Measurements from ENCODE around the gene ZNF692. TPM values are rescaled to one million over a fixed set of nuclear protein-coding genes. Genes with fewer than 3 reads are reported as not detected.
"Not testable (repeated sequence)": the region's sequence is repeated elsewhere in the genome, so short reads cannot be mapped to it uniquely, and the experiment has no call there.

ZNF692 gene
- polyA plus RNA-seq, 1 donor (not counting 4 experiments of a cell fraction or from before 2014, with no cell fraction given), result 27.0 TPM

DNA sequence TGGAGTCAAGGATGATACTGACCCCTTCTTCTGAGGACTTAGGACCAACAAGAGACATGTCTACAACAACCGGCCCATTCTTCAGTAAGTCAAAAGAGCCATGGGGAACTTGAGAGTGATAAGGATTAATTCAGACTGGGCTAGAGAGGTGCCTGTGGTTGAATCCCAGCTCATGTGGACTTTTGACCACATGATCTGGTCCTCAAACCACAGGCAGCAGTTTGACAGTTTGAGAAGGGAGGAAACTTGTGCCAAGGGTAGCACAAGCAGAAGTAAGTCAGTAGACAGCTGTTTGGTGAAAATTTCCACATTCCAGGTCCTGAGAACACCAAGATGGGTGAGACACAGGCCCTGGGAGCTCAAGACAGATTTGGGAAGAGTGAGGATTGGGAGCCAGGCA, 53.0 kb downstream of the ZNF692 start:
- H3K27me3 ChIP-seq (ENCODE audit: control insufficient read depth, extremely low read depth, insufficient read depth, low read length), result no peaks in the 10 kb centered on the region
- no peak overlapping the region for H3K4me3 ChIP-seq (ENCODE audit: control insufficient read depth in 2 of 3, extremely low read depth in 1 of 3, insufficient read depth in 2 of 3, low read depth in 1 of 3, low read length in 3 of 3)
- H2AFZ ChIP-seq (ENCODE audit: control insufficient read depth, low read length), result no peak overlapping the region
- H3K27ac ChIP-seq (ENCODE audit: control insufficient read depth, insufficient read depth, low read length), result no peak overlapping the region
- H3K4me1 ChIP-seq (ENCODE audit: control insufficient read depth, extremely low read depth, insufficient read depth, low read length), result peaks cover 5% of the 10 kb centered on the region
- DNase-seq (ENCODE audit: low read depth, low spot score), result no peak
- H3K36me3 ChIP-seq (ENCODE audit: control insufficient read depth in 2 of 2, extremely low read depth in 1 of 2, insufficient read depth in 2 of 2, low read length in 2 of 2), result no peaks in the 10 kb centered on the region
- H3K9me3 ChIP-seq (ENCODE audit: control insufficient read depth, low read depth, low read length), result no peaks in the 10 kb centered on the region
- dilution Hi-C loops (cut with MboI; ENCODE audit: extremely low pct_ligation_motif_present, low sequenced_read_pairs), result no loop called here
- no peak overlapping the region for H3K4me2 ChIP-seq (ENCODE audit: control insufficient read depth, extremely low read depth, insufficient read depth, low read depth, low read length)
- no peaks in the 10 kb centered on the region for H3K9me1 ChIP-seq (ENCODE audit: control insufficient read depth, extremely low read depth, insufficient read depth, low read length)
- TF ChIP-seq, protein P1, sequence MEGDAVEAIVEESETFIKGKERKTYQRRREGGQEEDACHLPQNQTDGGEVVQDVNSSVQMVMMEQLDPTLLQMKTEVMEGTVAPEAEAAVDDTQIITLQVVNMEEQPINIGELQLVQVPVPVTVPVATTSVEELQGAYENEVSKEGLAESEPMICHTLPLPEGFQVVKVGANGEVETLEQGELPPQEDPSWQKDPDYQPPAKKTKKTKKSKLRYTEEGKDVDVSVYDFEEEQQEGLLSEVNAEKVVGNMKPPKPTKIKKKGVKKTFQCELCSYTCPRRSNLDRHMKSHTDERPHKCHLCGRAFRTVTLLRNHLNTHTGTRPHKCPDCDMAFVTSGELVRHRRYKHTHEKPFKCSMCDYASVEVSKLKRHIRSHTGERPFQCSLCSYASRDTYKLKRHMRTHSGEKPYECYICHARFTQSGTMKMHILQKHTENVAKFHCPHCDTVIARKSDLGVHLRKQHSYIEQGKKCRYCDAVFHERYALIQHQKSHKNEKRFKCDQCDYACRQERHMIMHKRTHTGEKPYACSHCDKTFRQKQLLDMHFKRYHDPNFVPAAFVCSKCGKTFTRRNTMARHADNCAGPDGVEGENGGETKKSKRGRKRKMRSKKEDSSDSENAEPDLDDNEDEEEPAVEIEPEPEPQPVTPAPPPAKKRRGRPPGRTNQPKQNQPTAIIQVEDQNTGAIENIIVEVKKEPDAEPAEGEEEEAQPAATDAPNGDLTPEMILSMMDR (optimal IDR thresholded peaks at IDR 0.05 in 1 of 3, IDR thresholded peaks at IDR 0.05 in 1 of 3, conservative IDR thresholded peaks at IDR 0.05 in 1 of 3; ENCODE audit: extremely low read depth in 1 of 3, insufficient read depth in 2 of 3, low read length in 3 of 3), result no peak
- no peak for TF ChIP-seq EZH2 (IDR thresholded peaks at IDR 0.05; ENCODE audit: low read length)
- no peak for FAIRE-seq
- H3K79me2 ChIP-seq (ENCODE audit: control insufficient read depth, insufficient read depth, low read length), result no peaks in the 10 kb centered on the region
- H3K9ac ChIP-seq (ENCODE audit: control insufficient read depth, extremely low read depth, insufficient read depth, low read length), result no peak overlapping the region
- H4K20me1 ChIP-seq (ENCODE audit: control insufficient read depth, extremely low read depth, insufficient read depth, low read length), result no peaks in the 10 kb centered on the region

DNA sequence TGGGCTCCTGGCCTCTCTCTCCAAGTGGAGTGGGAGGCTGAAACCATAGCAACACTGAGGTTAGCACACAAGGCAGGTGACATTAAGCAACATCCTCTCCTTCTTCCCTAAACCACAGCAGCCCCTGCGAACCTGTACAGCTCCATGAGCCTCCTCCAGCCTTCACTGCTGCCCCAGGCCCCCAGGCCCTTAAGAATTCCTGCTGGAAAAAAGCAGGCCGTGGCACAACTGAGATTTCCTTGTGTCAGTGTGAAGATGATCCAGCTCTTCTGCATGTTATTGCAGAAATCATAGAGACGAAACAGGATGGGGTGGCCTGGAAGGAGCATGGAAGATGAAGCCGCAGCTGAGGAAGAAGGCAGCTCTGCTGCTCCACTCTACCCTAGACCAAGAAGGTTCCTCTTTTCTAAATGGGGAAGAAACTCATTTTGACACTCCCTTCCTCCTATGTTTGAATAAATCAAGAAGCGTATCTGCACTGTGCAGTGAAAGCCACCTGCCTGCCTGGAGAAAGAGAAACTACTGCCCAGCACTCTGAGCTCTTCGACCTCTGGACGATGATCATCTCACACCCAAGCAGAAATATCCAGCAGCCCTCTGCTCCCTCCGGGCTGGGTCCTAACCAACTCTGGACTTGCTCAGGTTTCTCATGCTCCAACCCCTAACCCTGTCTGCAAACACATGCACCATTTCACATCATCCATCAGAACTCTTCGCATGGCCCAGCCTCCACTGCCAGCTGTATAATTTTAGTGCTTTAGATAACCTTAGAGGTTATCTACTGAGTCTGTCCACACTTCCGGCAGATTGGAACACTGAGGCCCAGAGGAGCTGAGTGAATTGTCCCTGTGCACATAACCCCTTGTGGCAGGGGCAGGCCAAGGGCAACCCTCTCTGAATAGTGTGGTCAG, 53.9 kb downstream of the ZNF692 start:
- no peak overlapping the region for H3K27ac ChIP-seq (ENCODE audit: control insufficient read depth, insufficient read depth, low read length)

GRCh38 chr1:248803501-248803900, 55.4 kb downstream of the ZNF692 start:
- H3K9me3 ChIP-seq (ENCODE audit: control insufficient read depth, low read depth, low read length); H3K79me2 ChIP-seq (ENCODE audit: control insufficient read depth, insufficient read depth, low read length); H3K36me3 ChIP-seq (ENCODE audit: control insufficient read depth in 2 of 2, extremely low read depth in 1 of 2, insufficient read depth in 2 of 2, low read length in 2 of 2); H3K27me3 ChIP-seq (ENCODE audit: control insufficient read depth, extremely low read depth, insufficient read depth, low read length); H3K4me2 ChIP-seq (ENCODE audit: control insufficient read depth, extremely low read depth, insufficient read depth, low read depth, low read length); H3K4me1 ChIP-seq (ENCODE audit: control insufficient read depth, extremely low read depth, insufficient read depth, low read length); H3K27ac ChIP-seq (ENCODE audit: control insufficient read depth, insufficient read depth, low read length); H2AFZ ChIP-seq (ENCODE audit: control insufficient read depth, low read length); H4K20me1 ChIP-seq (ENCODE audit: control insufficient read depth, extremely low read depth, insufficient read depth, low read length); FAIRE-seq; H3K9me1 ChIP-seq (ENCODE audit: control insufficient read depth, extremely low read depth, insufficient read depth, low read length); DNase-seq (ENCODE audit: low read depth, low spot score); H3K9ac ChIP-seq (ENCODE audit: control insufficient read depth, extremely low read depth, insufficient read depth, low read length); dilution Hi-C loops (cut with MboI; ENCODE audit: extremely low pct_ligation_motif_present, low sequenced_read_pairs); H3K4me3 ChIP-seq (ENCODE audit: control insufficient read depth in 2 of 3, extremely low read depth in 1 of 3, insufficient read depth in 2 of 3, low read depth in 1 of 3, low read length in 3 of 3): not testable (repeated sequence)

More for the DNA sequence above, 53.9 kb downstream of the ZNF692 start:
- H3K9ac ChIP-seq (ENCODE audit: control insufficient read depth, extremely low read depth, insufficient read depth, low read length), result no peak overlapping the region
- H3K9me1 ChIP-seq (ENCODE audit: control insufficient read depth, extremely low read depth, insufficient read depth, low read length), result no peaks in the 10 kb centered on the region
- no peak for TF ChIP-seq EZH2 (IDR thresholded peaks at IDR 0.05; ENCODE audit: low read length)
- TF ChIP-seq, protein P1 (optimal IDR thresholded peaks at IDR 0.05 in 1 of 3, IDR thresholded peaks at IDR 0.05 in 1 of 3, conservative IDR thresholded peaks at IDR 0.05 in 1 of 3; ENCODE audit: extremely low read depth in 1 of 3, insufficient read depth in 2 of 3, low read length in 3 of 3), result no peak
- no peaks in the 10 kb centered on the region for H3K36me3 ChIP-seq (ENCODE audit: control insufficient read depth in 2 of 2, extremely low read depth in 1 of 2, insufficient read depth in 2 of 2, low read length in 2 of 2)
- FAIRE-seq, result no peak
- no peak overlapping the region for H3K4me3 ChIP-seq (ENCODE audit: control insufficient read depth in 2 of 3, extremely low read depth in 1 of 3, insufficient read depth in 2 of 3, low read depth in 1 of 3, low read length in 3 of 3)
- H2AFZ ChIP-seq (ENCODE audit: control insufficient read depth, low read length), result no peak overlapping the region
- no peaks in the 10 kb centered on the region for H3K27me3 ChIP-seq (ENCODE audit: control insufficient read depth, extremely low read depth, insufficient read depth, low read length)
- H3K4me1 ChIP-seq (ENCODE audit: control insufficient read depth, extremely low read depth, insufficient read depth, low read length), result no peaks in the 10 kb centered on the region
- H3K4me2 ChIP-seq (ENCODE audit: control insufficient read depth, extremely low read depth, insufficient read depth, low read depth, low read length), result no peak overlapping the region
- no peak for DNase-seq (ENCODE audit: low read depth, low spot score)
- no peaks in the 10 kb centered on the region for H3K9me3 ChIP-seq (ENCODE audit: control insufficient read depth, low read depth, low read length)
- no peaks in the 10 kb centered on the region for H4K20me1 ChIP-seq (ENCODE audit: control insufficient read depth, extremely low read depth, insufficient read depth, low read length)
- H3K79me2 ChIP-seq (ENCODE audit: control insufficient read depth, insufficient read depth, low read length), result no peaks in the 10 kb centered on the region
- dilution Hi-C loops (cut with MboI; ENCODE audit: extremely low pct_ligation_motif_present, low sequenced_read_pairs), result no loop called here

All from keratinocyte (primary cell).